GM06990 (cell line): ENCODE data around the gene CELF5.
A peak's percentile ranks its signal among the peaks of the same experiment; 100 is the strongest.
"Not testable (repeated sequence)": the region's sequence is repeated elsewhere in the genome, so short reads cannot be mapped to it uniquely, and the experiment has no call there.

Experiments
- DNase-seq: peaks from one replicate; pipeline ENCODE4 v3.0.0-alpha.2; 2011; ENCODE audit not compliant: insufficient read length; ENCODE audit errors: extremely low read depth
- H3K27me3 ChIP-seq: replicated peaks from 2 replicates; pipeline ENCODE4 v1.6.0; 2011; ENCODE audit warnings: low read length; ENCODE audit not compliant: control insufficient read depth, insufficient read depth
- H3K36me3 ChIP-seq: 2 replicates; pipeline ENCODE4 v1.5.1; 2011; ENCODE audit warnings: low read length; ENCODE audit not compliant: control insufficient read depth, insufficient read depth
- H3K4me3 ChIP-seq: replicated peaks from 2 replicates; pipeline ENCODE4 v1.5.1; 2011; ENCODE audit warnings: low read depth, mild to moderate bottlenecking, control low read depth, low read length
- CTCF ChIP-seq: IDR thresholded peaks from 2 replicates; pipeline ENCODE4 v1.5.1; 2011; ENCODE audit warnings: low read length, control low read depth, mild to moderate bottlenecking, inconsistent platforms; ENCODE audit not compliant: insufficient read depth, poor library complexity, severe bottlenecking

The CELF5 gene

GRCh38 chr19:3298853-3299449 is 74.5 kb downstream of the CELF5 start:
- H3K4me3 ChIP-seq: no peak overlapping the region
- DNase-seq: no peak
- TF ChIP-seq CTCF: no peak
- H3K36me3 ChIP-seq: no peaks in the 10 kb centered on the region
- H3K27me3 ChIP-seq: no peaks in the 10 kb centered on the region

GRCh38 chr19:3300566-3300965 is 76.1 kb downstream of the CELF5 start:
- H3K27me3 ChIP-seq: not testable (repeated sequence)

GRCh38 chr19:3302755-3303154 is 78.3 kb downstream of the CELF5 start:
- no peak for DNase-seq
- TF ChIP-seq CTCF: peak; percentile 8
- Histone ChIP-seq H3K4me3 (no peak overlapping the region), H3K36me3 (no peaks in the 10 kb centered on the region), H3K27me3 (no peaks in the 10 kb centered on the region)

More at GRCh38 chr19:3300566-3300965, 76.1 kb downstream of the CELF5 start:
- DNase-seq, H3K36me3 ChIP-seq, H3K4me3 ChIP-seq: not testable (repeated sequence)

- Histone ChIP-seq H3K4me3 (no peak overlapping the region), H3K36me3 (no peaks in the 10 kb centered on the region), H3K27me3 (no peaks in the 10 kb centered on the region)
- TF ChIP-seq CTCF: peak; percentile 81
- no peak for DNase-seq
Observed at GRCh38 chr19:3304871-3305423, 80.5 kb downstream of the CELF5 start.

- H3K27me3 ChIP-seq: no peaks in the 10 kb centered on the region
- no peak for DNase-seq
- no peak overlapping the region for H3K4me3 ChIP-seq
- no peak for TF ChIP-seq CTCF
- no peaks in the 10 kb centered on the region for H3K36me3 ChIP-seq
Observed at GRCh38 chr19:3309724-3310123, 85.3 kb downstream of the CELF5 start.

GRCh38 chr19:3310280-3310679 is 85.8 kb downstream of the CELF5 start:
- H3K4me3 ChIP-seq: no peak overlapping the region
- H3K27me3 ChIP-seq: no peaks in the 10 kb centered on the region
- H3K36me3 ChIP-seq: no peaks in the 10 kb centered on the region
- TF ChIP-seq CTCF: no peak
- no peak for DNase-seq
